ENCODE results near the gene RFC5. TPM values are rescaled to one million over a fixed set of nuclear protein-coding genes. Genes with fewer than 3 reads are reported as not detected.
"Not testable (repeated sequence)": the region's sequence is repeated elsewhere in the genome, so short reads cannot be mapped to it uniquely, and the experiment has no call there.

Gene RFC5
- total RNA-seq, 1 donor from 2014 or later: 75.8 TPM

DNA sequence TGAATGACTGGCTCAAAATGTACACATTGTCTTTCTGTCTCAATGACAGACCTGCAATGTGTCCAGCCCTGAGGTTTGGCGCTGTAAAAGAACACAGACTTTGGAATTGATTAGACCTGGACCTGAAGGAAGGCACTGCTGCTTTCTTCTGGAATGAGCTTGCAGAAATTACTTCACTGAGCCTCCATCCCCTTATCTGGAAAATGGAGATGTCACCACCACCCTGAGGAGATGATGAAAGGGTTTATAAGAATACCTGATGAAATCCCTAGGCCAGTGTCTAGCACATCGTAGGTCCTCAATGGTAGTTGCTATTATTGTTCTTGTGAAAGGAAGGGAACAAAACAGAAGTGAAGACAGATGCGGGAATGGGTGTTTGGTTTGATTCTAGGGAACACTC is 54.1 kb downstream of the RFC5 start:
- Histone ChIP-seq H3K27me3 (no peaks in the 10 kb centered on the region), H2AFZ (replicated peaks) (no peak overlapping the region), H3K4me2 (no peak overlapping the region), H3K9me3 (ENCODE audit: low read depth) (no peaks in the 10 kb centered on the region), H3F3A (ENCODE audit: low read depth) (peaks cover under 1% of the 10 kb centered on the region), H3K79me2 (ENCODE audit: low read depth) (no peaks in the 10 kb centered on the region), H3K36me3 (no peaks in the 10 kb centered on the region), H4K20me1 (ENCODE audit: low read depth) (no peaks in the 10 kb centered on the region), H3K27ac (no peak overlapping the region), H3K4me1 (no peaks in the 10 kb centered on the region), H3K9ac (no peak overlapping the region), H3K4me3 (no peak overlapping the region)
- Mint-ChIP-seq H3K36me3 (peaks cover 10% of the 10 kb centered on the region), H3K9me3 (no peaks in the 10 kb centered on the region), H3K27me3 (ENCODE audit: insufficient read depth, low read depth) (peaks cover 2% of the 10 kb centered on the region), H3K4me3 (no peak overlapping the region), H3K4me1 (no peaks in the 10 kb centered on the region), H3K27ac (no peak overlapping the region)
- no peak for DNase-seq (ENCODE audit: low spot score)
- TF ChIP-seq EZH2 (IDR thresholded peaks at IDR 0.05) (no peak), EZH2phosphoT487 (IDR thresholded peaks at IDR 0.05) (no peak)
- TF ChIP-seq, protein P1, sequence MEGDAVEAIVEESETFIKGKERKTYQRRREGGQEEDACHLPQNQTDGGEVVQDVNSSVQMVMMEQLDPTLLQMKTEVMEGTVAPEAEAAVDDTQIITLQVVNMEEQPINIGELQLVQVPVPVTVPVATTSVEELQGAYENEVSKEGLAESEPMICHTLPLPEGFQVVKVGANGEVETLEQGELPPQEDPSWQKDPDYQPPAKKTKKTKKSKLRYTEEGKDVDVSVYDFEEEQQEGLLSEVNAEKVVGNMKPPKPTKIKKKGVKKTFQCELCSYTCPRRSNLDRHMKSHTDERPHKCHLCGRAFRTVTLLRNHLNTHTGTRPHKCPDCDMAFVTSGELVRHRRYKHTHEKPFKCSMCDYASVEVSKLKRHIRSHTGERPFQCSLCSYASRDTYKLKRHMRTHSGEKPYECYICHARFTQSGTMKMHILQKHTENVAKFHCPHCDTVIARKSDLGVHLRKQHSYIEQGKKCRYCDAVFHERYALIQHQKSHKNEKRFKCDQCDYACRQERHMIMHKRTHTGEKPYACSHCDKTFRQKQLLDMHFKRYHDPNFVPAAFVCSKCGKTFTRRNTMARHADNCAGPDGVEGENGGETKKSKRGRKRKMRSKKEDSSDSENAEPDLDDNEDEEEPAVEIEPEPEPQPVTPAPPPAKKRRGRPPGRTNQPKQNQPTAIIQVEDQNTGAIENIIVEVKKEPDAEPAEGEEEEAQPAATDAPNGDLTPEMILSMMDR (IDR thresholded peaks at IDR 0.05): no peak

DNA sequence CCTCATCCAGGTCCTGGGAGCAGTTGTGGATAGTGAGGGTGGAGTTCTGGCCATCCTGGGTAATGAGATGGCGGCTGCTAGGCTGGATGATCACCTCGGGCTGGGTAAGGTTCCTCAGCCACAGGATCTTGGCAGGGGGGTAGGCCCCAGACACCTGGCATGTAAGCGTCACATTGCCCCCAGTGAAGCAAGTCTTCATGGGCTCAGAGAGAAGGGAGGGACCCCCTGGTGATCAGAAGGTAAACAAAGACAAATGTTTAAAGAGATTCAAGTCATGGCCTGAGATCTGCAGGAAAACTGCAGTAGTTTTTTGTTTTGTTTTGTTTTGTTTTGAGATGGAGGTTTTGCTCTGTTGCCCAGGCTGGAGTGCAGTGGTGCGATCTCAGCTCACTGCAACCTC is 57.3 kb downstream of the RFC5 start:
- no peak for DNase-seq (ENCODE audit: low spot score)
- Histone ChIP-seq H4K20me1 (ENCODE audit: low read depth) (no peaks in the 10 kb centered on the region), H3K27me3 (no peaks in the 10 kb centered on the region), H3K9me3 (ENCODE audit: low read depth) (no peaks in the 10 kb centered on the region), H3F3A (ENCODE audit: low read depth) (no peaks in the 10 kb centered on the region), H3K36me3 (no peaks in the 10 kb centered on the region), H2AFZ (replicated peaks) (no peak overlapping the region), H3K27ac (no peak overlapping the region), H3K4me3 (no peak overlapping the region), H3K9ac (no peak overlapping the region), H3K4me2 (no peak overlapping the region), H3K4me1 (no peaks in the 10 kb centered on the region), H3K79me2 (ENCODE audit: low read depth) (no peaks in the 10 kb centered on the region)
- Mint-ChIP-seq H3K27me3 (ENCODE audit: insufficient read depth, low read depth) (peaks cover 2% of the 10 kb centered on the region), H3K4me3 (no peak overlapping the region), H3K27ac (peak overlapping the region; percentile 72), H3K9me3 (no peaks in the 10 kb centered on the region), H3K4me1 (no peaks in the 10 kb centered on the region), H3K36me3 (peaks cover 9% of the 10 kb centered on the region)
- TF ChIP-seq, protein P1 (IDR thresholded peaks at IDR 0.05): no peak
- TF ChIP-seq EZH2 (IDR thresholded peaks at IDR 0.05) (no peak), EZH2phosphoT487 (IDR thresholded peaks at IDR 0.05) (no peak)

DNA sequence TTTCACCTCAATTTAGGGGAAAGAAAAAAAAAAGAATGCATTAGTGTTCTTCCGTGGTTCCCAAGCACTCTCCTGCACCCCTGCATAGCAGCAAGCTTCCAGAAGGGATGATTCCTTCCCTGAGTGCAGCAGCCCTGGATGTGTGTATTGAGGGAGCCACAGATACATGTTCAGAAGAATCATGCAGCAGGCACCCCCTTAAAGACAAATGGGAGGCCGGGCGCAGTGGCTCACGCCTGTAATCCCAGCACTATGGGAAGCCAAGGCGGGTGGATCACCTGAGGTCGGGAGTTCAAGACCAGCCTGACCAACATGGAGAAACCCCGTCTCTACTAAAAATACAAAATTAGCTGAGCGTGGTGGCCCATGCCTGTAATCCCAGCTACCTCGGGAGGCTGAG is 65.0 kb downstream of the RFC5 start:
- DNase-seq (ENCODE audit: low spot score); H4K20me1 ChIP-seq (ENCODE audit: low read depth); H3K27me3 ChIP-seq; H3K27ac ChIP-seq; H3K4me1 ChIP-seq; H2AFZ ChIP-seq (replicated peaks); H3K9me3 ChIP-seq (ENCODE audit: low read depth); H3K4me3 Mint-ChIP-seq; H3K4me2 ChIP-seq; H3K4me3 ChIP-seq; H3K36me3 ChIP-seq; H3F3A ChIP-seq (ENCODE audit: low read depth); H3K9ac ChIP-seq; H3K27ac Mint-ChIP-seq; H3K27me3 Mint-ChIP-seq (ENCODE audit: insufficient read depth, low read depth); H3K4me1 Mint-ChIP-seq; H3K79me2 ChIP-seq (ENCODE audit: low read depth); H3K9me3 Mint-ChIP-seq: not testable (repeated sequence)
- peaks cover 13% of the 10 kb centered on the region for H3K36me3 Mint-ChIP-seq

Small RNA genes lying within 50 kb of the gene (small RNA-seq; reads per million reads assigned to genes)
- gene AC131159.1: not detected

Other genes starting within 250 kb of the RFC5 start
- gene KSR2, start 47.7 kb upstream of the RFC5 start, total RNA-seq (ENCODE audit: low replicate concordance): 0.30 and 0.59 TPM in 2 replicates
- gene WSB2, start 44.5 kb downstream of the RFC5 start, total RNA-seq (ENCODE audit: low replicate concordance): 21.2 and 26.0 TPM in 2 replicates
- 22.6 and 57.9 TPM in 2 replicates for gene VSIG10, start 87.3 kb downstream of the RFC5 start, total RNA-seq (ENCODE audit: low replicate concordance)
- gene PEBP1, start 119.4 kb downstream of the RFC5 start, total RNA-seq (ENCODE audit: low replicate concordance): 266 and 406 TPM in 2 replicates

All from neural progenitor cell (in vitro differentiated cells).